Neural progenitor cell (in vitro differentiated cells): ENCODE measurements around the gene EIF4G3. TPM values are rescaled to one million over a fixed set of nuclear protein-coding genes. Genes with fewer than 3 reads are reported as not detected.
A peak's percentile ranks its signal among the peaks of the same experiment; 100 is the strongest.

Experiments
- DNase-seq: peaks from one replicate; pipeline ENCODE4 v3.0.0-alpha.2; 2016; ENCODE audit warnings: low spot score
- H2AFZ ChIP-seq: fragments of 200-600 bp; sonication (generic); replicated peaks from 2 replicates; pipeline ENCODE4 v1.6.1; 2016; ENCODE audit warnings: antibody characterized with exemption
- H3F3A ChIP-seq: fragments of 200-600 bp; sonication (generic); 2 replicates; pipeline ENCODE4 v1.6.1; 2016; ENCODE audit warnings: antibody characterized with exemption, low read depth
- H3K27ac ChIP-seq: fragments of 200-600 bp; sonication (generic); 2 replicates; pipeline ENCODE4 v1.5.1; 2016; ENCODE audit warnings: mild to moderate bottlenecking
- H3K27me3 ChIP-seq: fragments of 200-600 bp; sonication (generic); 2 replicates; pipeline ENCODE4 v1.6.1; 2016; ENCODE audit warnings: mild to moderate bottlenecking, moderate library complexity
- H3K36me3 ChIP-seq: fragments of 200-600 bp; sonication (generic); 2 replicates; pipeline ENCODE4 v1.5.1; 2016
- H3K4me1 ChIP-seq: fragments of 200-600 bp; sonication (generic); 2 replicates; pipeline ENCODE4 v1.6.1; 2016; ENCODE audit warnings: mixed run types
- H3K4me2 ChIP-seq: fragments of 200-600 bp; sonication (generic); 2 replicates; pipeline ENCODE4 v1.6.1; 2016
- H3K4me3 ChIP-seq: fragments of 200-600 bp; sonication (generic); 2 replicates; pipeline ENCODE4 v1.5.1; 2016
- H3K79me2 ChIP-seq: fragments of 200-600 bp; sonication (generic); 2 replicates; pipeline ENCODE4 v1.6.1; 2016; ENCODE audit warnings: low read depth
- H3K9ac ChIP-seq: fragments of 200-600 bp; sonication (generic); 2 replicates; pipeline ENCODE4 v1.6.1; 2016
- H3K9me3 ChIP-seq: fragments of 200-600 bp; sonication (generic); 2 replicates; pipeline ENCODE4 v1.5.1; 2016; ENCODE audit warnings: low read depth
- H4K20me1 ChIP-seq: fragments of 200-600 bp; sonication (generic); 2 replicates; pipeline ENCODE4 v1.6.1; 2016; ENCODE audit warnings: low read depth
- H3K27ac Mint-ChIP-seq: 3 replicates; pipeline ENCODE4 v1.8.0; 2021; ENCODE audit warnings: mixed read lengths
- H3K27me3 Mint-ChIP-seq: 2 replicates; pipeline ENCODE4 v1.8.0; 2022; ENCODE audit warnings: low read depth, mild to moderate bottlenecking, inconsistent platforms, moderate library complexity, mixed read lengths; ENCODE audit not compliant: insufficient read depth
- H3K36me3 Mint-ChIP-seq: 3 replicates; pipeline ENCODE4 v1.8.0; 2021; ENCODE audit warnings: mixed read lengths
- H3K4me1 Mint-ChIP-seq: 3 replicates; pipeline ENCODE4 v1.8.0; 2021; ENCODE audit warnings: mixed read lengths
- H3K4me3 Mint-ChIP-seq: 3 replicates; pipeline ENCODE4 v1.8.0; 2021; ENCODE audit warnings: mild to moderate bottlenecking, moderate library complexity, mixed read lengths
- H3K9me3 Mint-ChIP-seq: 3 replicates; pipeline ENCODE4 v1.8.0; 2020; ENCODE audit warnings: mixed read lengths
- CTCF ChIP-seq: fragments of 200-600 bp; sonication (generic); IDR thresholded peaks from 2 replicates; pipeline ENCODE4 v1.5.1; 2017; ENCODE audit warnings: antibody characterized with exemption, mild to moderate bottlenecking
- EZH2 ChIP-seq: fragments of 200-600 bp; sonication (generic); IDR thresholded peaks from 2 replicates; pipeline ENCODE4 v1.6.1; 2017; ENCODE audit warnings: antibody characterized with exemption, mild to moderate bottlenecking, moderate library complexity
- EZH2phosphoT487 ChIP-seq: fragments of 200-600 bp; sonication (generic); IDR thresholded peaks from 2 replicates; pipeline ENCODE4 v1.6.1; 2017; ENCODE audit warnings: antibody characterized with exemption
- total RNA-seq: library from RNA; depleted of rRNA; stranded (reverse); fragments of >200 nt; gene quantifications from 2 replicates; pipeline ENCODE4 v1.2.3, GENCODE V29; 2015; ENCODE audit warnings: low replicate concordance

EIF4G3 gene
- total RNA-seq, 1 donor from 2014 or later = 73.4 TPM

GRCh38 chr1:20837554-20838192 is 339.0 kb downstream of the EIF4G3 start:
- Histone ChIP-seq H3K9ac (no peak overlapping the region), H3K27me3 (no peaks in the 10 kb centered on the region), H2AFZ (no peak overlapping the region), H3K36me3 (peaks cover 17% of the 10 kb centered on the region), H3K4me1 (no peaks in the 10 kb centered on the region), H3K27ac (no peak overlapping the region), H3F3A (no peaks in the 10 kb centered on the region), H3K9me3 (no peaks in the 10 kb centered on the region), H4K20me1 (no peaks in the 10 kb centered on the region), H3K4me3 (no peak overlapping the region), H3K4me2 (no peak overlapping the region), H3K79me2 (no peaks in the 10 kb centered on the region)
- Mint-ChIP-seq H3K36me3 (peaks cover 34% of the 10 kb centered on the region), H3K27ac (peak overlapping the region; percentile 69), H3K27me3 (no peaks in the 10 kb centered on the region), H3K9me3 (no peaks in the 10 kb centered on the region), H3K4me1 (no peaks in the 10 kb centered on the region), H3K4me3 (no peak overlapping the region)
- DNase-seq = no peak
- TF ChIP-seq CTCF = no peak
- no peak for TF ChIP-seq EZH2
- no peak for TF ChIP-seq EZH2phosphoT487

GRCh38 chr1:20836230-20836629 is 340.5 kb downstream of the EIF4G3 start:
- peaks cover 29% of the 10 kb centered on the region for H3K36me3 Mint-ChIP-seq
- no peak for TF ChIP-seq EZH2phosphoT487
- TF ChIP-seq EZH2 = no peak
- TF ChIP-seq CTCF = no peak
- no peaks in the 10 kb centered on the region for H3K27me3 Mint-ChIP-seq

GRCh38 chr1:20834780-20835179 is 341.9 kb downstream of the EIF4G3 start:
- Histone ChIP-seq H3K36me3 (peaks cover 10% of the 10 kb centered on the region), H3K4me2 (no peak overlapping the region), H3K79me2 (no peaks in the 10 kb centered on the region), H3K9ac (no peak overlapping the region), H3K27me3 (no peaks in the 10 kb centered on the region), H3K4me3 (no peak overlapping the region), H3K9me3 (no peaks in the 10 kb centered on the region), H3F3A (no peaks in the 10 kb centered on the region), H2AFZ (no peak overlapping the region), H4K20me1 (no peaks in the 10 kb centered on the region), H3K27ac (no peak overlapping the region), H3K4me1 (no peaks in the 10 kb centered on the region)
- Mint-ChIP-seq H3K9me3 (no peaks in the 10 kb centered on the region), H3K4me3 (no peak overlapping the region), H3K4me1 (no peaks in the 10 kb centered on the region), H3K27ac (no peak overlapping the region), H3K36me3 (peaks cover 27% of the 10 kb centered on the region), H3K27me3 (no peaks in the 10 kb centered on the region)
- TF ChIP-seq EZH2phosphoT487 (no peak), CTCF (no peak), EZH2 (no peak)
- no peak for DNase-seq

More at GRCh38 chr1:20836230-20836629, 340.5 kb downstream of the EIF4G3 start:
- Histone ChIP-seq H3K36me3 (peaks cover 17% of the 10 kb centered on the region), H3K4me1 (no peaks in the 10 kb centered on the region), H3K79me2 (no peaks in the 10 kb centered on the region), H4K20me1 (no peaks in the 10 kb centered on the region), H3K4me2 (no peak overlapping the region), H3K9ac (no peak overlapping the region), H3K4me3 (no peak overlapping the region), H3K27ac (no peak overlapping the region), H3K9me3 (no peaks in the 10 kb centered on the region), H3K27me3 (no peaks in the 10 kb centered on the region), H2AFZ (no peak overlapping the region), H3F3A (no peaks in the 10 kb centered on the region)
- Mint-ChIP-seq H3K27ac (no peak overlapping the region), H3K9me3 (no peaks in the 10 kb centered on the region), H3K4me3 (no peak overlapping the region), H3K4me1 (no peaks in the 10 kb centered on the region)
- no peak for DNase-seq
